CD4-positive, CD25-positive, alpha-beta regulatory T cell (primary cell): Measurements from ENCODE around the gene CALR3. TPM values are rescaled to one million over a fixed set of nuclear protein-coding genes. Genes with fewer than 3 reads are reported as not detected.

Experiments used
- ATAC-seq, 2 donors: fragments of 150-1000 bp; cut with Tn5 transposase; one replicate each; pipeline ENCODE4 v1.10.0; 2021; ENCODE audit warnings: low read depth in 2 of 2, moderate number of reproducible peaks in 2 of 2, moderate library complexity in 1 of 2
- DNase-seq, 3 donors: peaks; one replicate each; pipeline versions ENCODE4 v3.0.0 to v3.0.0-alpha.2; 2012 to 2022; ENCODE audit warnings: mixed read lengths in 1 of 3
- H3K27ac ChIP-seq: one replicate; pipeline ENCODE4 v1.7.0; 2013; ENCODE audit warnings: mild to moderate bottlenecking, low read length; ENCODE audit not compliant: insufficient read depth, poor library complexity, severe bottlenecking
- H3K27me3 ChIP-seq: one replicate; pipeline ENCODE4 v1.7.0; 2013; ENCODE audit warnings: low read length; ENCODE audit not compliant: control insufficient read depth, insufficient read depth
- H3K36me3 ChIP-seq: one replicate; pipeline ENCODE4 v1.7.0; 2013; ENCODE audit warnings: mild to moderate bottlenecking, low read length, moderate library complexity; ENCODE audit not compliant: control insufficient read depth, insufficient read depth
- H3K4me1 ChIP-seq: 2 replicates; pipeline ENCODE4 v1.7.0; 2013; ENCODE audit warnings: mild to moderate bottlenecking, low read length; ENCODE audit not compliant: insufficient read depth, control insufficient read depth, poor library complexity, severe bottlenecking
- H3K4me3 ChIP-seq: one replicate; pipeline ENCODE4 v1.7.0; 2013; ENCODE audit warnings: low read depth, mild to moderate bottlenecking, low read length, moderate library complexity
- H3K9me3 ChIP-seq, 2 experiments: 1 replicate in 1 of 2; 2 replicates in 1 of 2; pipeline ENCODE4 v1.7.0; 2013; ENCODE audit warnings: low read length in 2 of 2, mild to moderate bottlenecking in 1 of 2, moderate library complexity in 1 of 2; ENCODE audit not compliant: control insufficient read depth in 2 of 2
- H3K27ac Mint-ChIP-seq, 3 donors: one replicate each; pipeline ENCODE4 v1.8.0; 2020 to 2022; ENCODE audit warnings: mild to moderate bottlenecking in 3 of 3, mixed read lengths in 3 of 3, moderate library complexity in 2 of 3
- H3K27me3 Mint-ChIP-seq: one replicate; pipeline ENCODE4 v1.8.0; 2022; ENCODE audit warnings: mild to moderate bottlenecking, mixed read lengths
- H3K36me3 Mint-ChIP-seq: one replicate; pipeline ENCODE4 v1.8.0; 2020; ENCODE audit warnings: mixed read lengths
- H3K4me1 Mint-ChIP-seq, 4 donors: one replicate each; pipeline ENCODE4 v1.8.0; 2020 to 2022; ENCODE audit warnings: mixed read lengths in 4 of 4, mild to moderate bottlenecking in 1 of 4
- H3K4me3 Mint-ChIP-seq, 4 donors: one replicate each; pipeline ENCODE4 v1.8.0; 2020 to 2022; ENCODE audit warnings: mild to moderate bottlenecking in 4 of 4, mixed read lengths in 4 of 4, moderate library complexity in 3 of 4
- H3K9me3 Mint-ChIP-seq, 7 donors: one replicate each; pipeline ENCODE4 v1.8.0; 2020 to 2022; ENCODE audit warnings: mixed read lengths in 7 of 7, mild to moderate bottlenecking in 3 of 7, moderate library complexity in 2 of 7
- polyA plus RNA-seq, 4 donors: library from polyadenylated mRNA; unstranded; fragments of 300-500 nt; fragmentation: Illumina TruSeq; gene quantifications; one replicate each; pipeline ENCODE4 v1.2.3, GENCODE V29; 2021
- total RNA-seq: library from RNA; stranded (reverse); gene quantifications from one replicate; pipeline ENCODE4 v1.2.3, GENCODE V29; 2022

The CALR3 gene
- total and polyA plus RNA-seq, 5 donors from 2014 or later, result not detected

GRCh38 chr19:16463991-16464575 lies 31.9 kb downstream of the CALR3 start:
- Histone ChIP-seq H3K36me3 (no peaks in the 10 kb centered on the region), H3K27ac (no peak overlapping the region), H3K9me3 (no peaks in the 10 kb centered on the region), H3K4me3 (no peak overlapping the region), H3K27me3 (no peaks in the 10 kb centered on the region), H3K4me1 (no peaks in the 10 kb centered on the region)
- peaks cover 21% of the 10 kb centered on the region for H3K36me3 Mint-ChIP-seq
- ATAC-seq, result no peak
- peaks cover 7 to 79% (median 42%) of the 10 kb centered on the region in 4 donors for H3K4me1 Mint-ChIP-seq
- H3K27me3 Mint-ChIP-seq, result no peaks in the 10 kb centered on the region
- H3K27ac Mint-ChIP-seq, result peak overlapping the region in 2 of 3 donors; percentile 27 to 48
- no peaks in the 10 kb centered on the region for H3K9me3 Mint-ChIP-seq
- H3K4me3 Mint-ChIP-seq, result no peak overlapping the region
- no peak for DNase-seq

- H3K27me3 ChIP-seq, result no peaks in the 10 kb centered on the region
- no peak for ATAC-seq
- Mint-ChIP-seq H3K27me3 (no peaks in the 10 kb centered on the region), H3K4me1 (peaks cover 7 to 79% (median 43%) of the 10 kb centered on the region in 4 donors), H3K4me3 (no peak overlapping the region), H3K36me3 (peaks cover 19% of the 10 kb centered on the region), H3K27ac (peak overlapping the region in 2 of 3 donors; percentile 27 to 48), H3K9me3 (no peaks in the 10 kb centered on the region)
- H3K4me1 ChIP-seq, result peaks cover 4% of the 10 kb centered on the region
- no peak overlapping the region for H3K27ac ChIP-seq
- H3K9me3 ChIP-seq, result no peaks in the 10 kb centered on the region
- H3K36me3 ChIP-seq, result no peaks in the 10 kb centered on the region
- H3K4me3 ChIP-seq, result no peak overlapping the region
- DNase-seq, result no peak
These were observed 32.5 kb downstream of the CALR3 start for GRCh38 chr19:16463341-16463990.

GRCh38 chr19:16462757-16463250 lies 33.2 kb downstream of the CALR3 start:
- Histone ChIP-seq H3K36me3 (no peaks in the 10 kb centered on the region), H3K4me1 (peaks cover 10% of the 10 kb centered on the region), H3K27ac (no peak overlapping the region), H3K4me3 (no peak overlapping the region), H3K9me3 (no peaks in the 10 kb centered on the region), H3K27me3 (no peaks in the 10 kb centered on the region)
- no peaks in the 10 kb centered on the region for H3K27me3 Mint-ChIP-seq
- peaks cover 7 to 81% (median 44%) of the 10 kb centered on the region in 4 donors for H3K4me1 Mint-ChIP-seq
- no peaks in the 10 kb centered on the region for H3K9me3 Mint-ChIP-seq
- H3K4me3 Mint-ChIP-seq, result no peak overlapping the region
- ATAC-seq (no peak), DNase-seq (no peak)
- peaks cover 17% of the 10 kb centered on the region for H3K36me3 Mint-ChIP-seq
- H3K27ac Mint-ChIP-seq, result peak overlapping the region in 1 of 3 donors; percentile 54

GRCh38 chr19:16461630-16462051 lies 34.3 kb downstream of the CALR3 start:
- no peaks in the 10 kb centered on the region for H3K27me3 Mint-ChIP-seq
- H3K27me3 ChIP-seq, result no peaks in the 10 kb centered on the region
- no peaks in the 10 kb centered on the region for H3K9me3 Mint-ChIP-seq
- peaks cover 11% of the 10 kb centered on the region for H3K36me3 Mint-ChIP-seq
- no peaks in the 10 kb centered on the region for H3K9me3 ChIP-seq
- H3K4me3 ChIP-seq, result no peak overlapping the region
- H3K36me3 ChIP-seq, result no peaks in the 10 kb centered on the region
- H3K4me3 Mint-ChIP-seq, result no peak overlapping the region
- no peak overlapping the region for H3K27ac ChIP-seq
- H3K4me1 Mint-ChIP-seq, result peaks cover 7 to 84% (median 43%) of the 10 kb centered on the region in 4 donors
- ATAC-seq (no peak), DNase-seq (no peak)
- peak overlapping the region in 2 of 3 donors; percentile 20 to 57 for H3K27ac Mint-ChIP-seq
- peaks cover 22% of the 10 kb centered on the region for H3K4me1 ChIP-seq

GRCh38 chr19:16460454-16460853 lies 35.5 kb downstream of the CALR3 start:
- Mint-ChIP-seq H3K4me3 (no peak overlapping the region), H3K4me1 (peaks cover 7 to 86% (median 42%) of the 10 kb centered on the region in 4 donors), H3K27ac (peak overlapping the region in 1 of 3 donors; percentile 15), H3K27me3 (no peaks in the 10 kb centered on the region), H3K36me3 (peaks cover 7% of the 10 kb centered on the region), H3K9me3 (no peaks in the 10 kb centered on the region)
- H3K27ac ChIP-seq, result no peak overlapping the region
- no peak for ATAC-seq
- H3K9me3 ChIP-seq, result no peaks in the 10 kb centered on the region
- H3K4me3 ChIP-seq, result no peak overlapping the region
- H3K36me3 ChIP-seq, result no peaks in the 10 kb centered on the region
- no peak for DNase-seq
- H3K27me3 ChIP-seq, result no peaks in the 10 kb centered on the region
- peaks cover 22% of the 10 kb centered on the region for H3K4me1 ChIP-seq

GRCh38 chr19:16459680-16460079 lies 36.3 kb downstream of the CALR3 start:
- Mint-ChIP-seq H3K4me3 (peak overlapping the region in 1 of 4 donors; percentile 43), H3K4me1 (peaks cover 7 to 83% (median 38%) of the 10 kb centered on the region in 4 donors), H3K27me3 (no peaks in the 10 kb centered on the region), H3K36me3 (peaks cover 7% of the 10 kb centered on the region), H3K9me3 (no peaks in the 10 kb centered on the region), H3K27ac (peak overlapping the region in 2 of 3 donors; percentile 48 to 77)
- Histone ChIP-seq H3K4me3 (no peak overlapping the region), H3K27ac (no peak overlapping the region), H3K36me3 (no peaks in the 10 kb centered on the region), H3K27me3 (no peaks in the 10 kb centered on the region), H3K4me1 (peaks cover 22% of the 10 kb centered on the region), H3K9me3 (no peaks in the 10 kb centered on the region)
- ATAC-seq, result no peak
- DNase-seq, result no peak

- H3K9me3 ChIP-seq, result no peaks in the 10 kb centered on the region
- no peaks in the 10 kb centered on the region for H3K36me3 ChIP-seq
- Mint-ChIP-seq H3K27me3 (no peaks in the 10 kb centered on the region), H3K4me1 (peaks cover 5 to 82% (median 38%) of the 10 kb centered on the region in 4 donors), H3K4me3 (peak overlapping the region in 2 of 4 donors; percentile 1 to 43), H3K27ac (peak overlapping the region; percentile 2 to 82 (median 77)), H3K36me3 (peaks cover 6% of the 10 kb centered on the region), H3K9me3 (no peaks in the 10 kb centered on the region)
- H3K27ac ChIP-seq, result no peak overlapping the region
- H3K4me3 ChIP-seq, result no peak overlapping the region
- DNase-seq (no peak), ATAC-seq (no peak)
- H3K27me3 ChIP-seq, result no peaks in the 10 kb centered on the region
- H3K4me1 ChIP-seq, result peaks cover 22% of the 10 kb centered on the region
These were observed 37.3 kb downstream of the CALR3 start for GRCh38 chr19:16458391-16459341.
